Measurements from ENCODE around the gene FABP6. TPM values are rescaled to one million over a fixed set of nuclear protein-coding genes. Genes with fewer than 3 reads are reported as not detected.
"Not testable (repeated sequence)": the region's sequence is repeated elsewhere in the genome, so short reads cannot be mapped to it uniquely, and the experiment has no call there.

Gene FABP6, protein sequence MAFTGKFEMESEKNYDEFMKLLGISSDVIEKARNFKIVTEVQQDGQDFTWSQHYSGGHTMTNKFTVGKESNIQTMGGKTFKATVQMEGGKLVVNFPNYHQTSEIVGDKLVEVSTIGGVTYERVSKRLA
- total RNA-seq, result not detected

DNA sequence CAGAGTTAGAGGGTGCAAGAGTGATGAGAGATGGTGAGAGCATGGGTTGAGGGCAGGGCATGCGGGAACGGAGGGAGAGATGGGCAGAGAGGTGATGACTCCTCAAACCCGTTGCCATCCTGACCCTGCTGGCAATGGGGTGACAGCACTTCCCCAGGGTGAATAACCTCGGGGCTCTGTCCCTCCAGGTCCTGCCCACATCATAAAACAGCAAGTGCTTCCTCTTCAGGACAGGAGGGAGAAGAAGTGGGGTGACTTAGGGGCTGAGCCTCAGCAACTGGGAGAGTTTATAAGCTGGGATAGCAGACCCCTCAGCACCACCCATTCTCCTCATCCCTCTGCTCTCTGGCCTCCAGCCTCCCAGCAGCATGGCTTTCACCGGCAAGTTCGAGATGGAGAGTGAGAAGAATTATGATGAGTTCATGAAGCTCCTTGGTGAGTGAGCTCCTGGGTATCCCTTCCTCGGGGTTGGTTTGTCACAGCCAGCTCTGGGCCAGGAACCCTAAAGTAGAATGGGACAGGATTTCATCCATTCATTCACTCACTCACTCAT is at the start of gene FABP6:
Gene FABP6 (plus strand): TSS at position 317 of the 553 bp plus-strand sequence. CDS start 52 bp downstream, at position 369.
- Mint-ChIP-seq H3K4me1 (ENCODE audit: low read depth) (no peaks in the 10 kb centered on the region), H3K9me3 (no peaks in the 10 kb centered on the region), H3K4me3 (no peak within 1 kb of the TSS), H3K27me3 (ENCODE audit: low read depth) (peaks cover 2% of the 10 kb centered on the region), H3K36me3 (ENCODE audit: insufficient read depth) (no peaks in the 10 kb centered on the region)
- ATAC-seq (peak in 1 of 2 donors; percentile 14), DNase-seq (no peak)

DNA sequence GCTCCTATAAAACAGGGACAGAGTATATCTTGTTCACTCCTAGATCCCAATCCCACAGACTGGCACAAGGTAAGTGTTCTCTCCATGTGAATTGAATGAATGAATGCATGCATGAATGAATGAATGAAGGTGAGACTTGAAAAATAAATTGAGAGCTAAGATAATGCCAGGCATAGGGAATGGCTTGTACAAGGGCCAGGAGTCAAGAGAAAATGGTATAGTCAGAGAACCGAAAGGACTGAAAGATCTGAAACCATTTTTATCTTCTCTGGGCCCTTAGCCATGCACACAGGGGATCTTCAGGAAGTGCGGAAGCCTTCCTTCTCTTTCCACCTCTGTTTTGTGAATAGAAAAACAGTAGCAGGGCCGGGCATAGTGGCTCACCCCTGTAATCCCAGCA is 48.4 kb upstream of the FABP6 start:
- no peak for ATAC-seq
- Mint-ChIP-seq H3K9me3 (no peaks in the 10 kb centered on the region), H3K27me3 (ENCODE audit: low read depth) (peaks cover 13% of the 10 kb centered on the region), H3K36me3 (ENCODE audit: insufficient read depth) (no peaks in the 10 kb centered on the region), H3K4me3 (no peak overlapping the region), H3K4me1 (ENCODE audit: low read depth) (no peaks in the 10 kb centered on the region)
- DNase-seq, result no peak

DNA sequence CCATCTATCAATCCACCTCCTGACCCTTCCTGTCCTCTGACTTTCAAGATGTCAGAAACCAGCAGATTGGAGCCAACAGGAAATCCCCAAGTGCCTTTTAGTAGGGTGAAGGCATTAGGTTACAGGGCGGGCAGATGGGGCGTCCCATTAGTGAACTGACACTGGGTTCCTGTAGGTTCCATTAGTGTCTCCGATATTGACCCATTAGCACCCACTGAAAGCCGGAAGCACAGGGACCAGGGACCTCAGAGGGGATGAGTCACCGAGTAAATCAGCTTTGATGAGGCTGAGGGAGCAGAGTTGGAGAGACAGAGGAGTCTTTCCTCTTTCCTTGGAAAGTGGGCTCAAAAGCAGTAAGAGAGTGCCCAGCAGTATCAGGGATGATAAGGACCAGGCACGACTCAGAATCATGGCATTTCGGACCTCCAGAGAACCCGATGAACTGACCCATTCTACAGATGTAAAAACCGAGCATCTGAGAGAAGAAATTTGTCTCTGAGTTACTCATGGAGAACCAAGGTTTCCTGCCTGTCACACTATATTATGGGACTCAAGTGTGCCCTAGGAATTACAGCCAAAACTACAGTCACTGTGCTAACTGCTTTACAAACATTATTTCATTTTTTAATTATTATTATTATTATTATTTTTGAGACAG is 47.2 kb upstream of the FABP6 start:
- no peak for DNase-seq
- Mint-ChIP-seq H3K36me3 (ENCODE audit: insufficient read depth) (no peaks in the 10 kb centered on the region), H3K4me3 (no peak overlapping the region), H3K9me3 (peaks cover 5% of the 10 kb centered on the region), H3K27me3 (ENCODE audit: low read depth) (peaks cover 19% of the 10 kb centered on the region), H3K4me1 (ENCODE audit: low read depth) (no peaks in the 10 kb centered on the region)
- ATAC-seq, result no peak

DNA sequence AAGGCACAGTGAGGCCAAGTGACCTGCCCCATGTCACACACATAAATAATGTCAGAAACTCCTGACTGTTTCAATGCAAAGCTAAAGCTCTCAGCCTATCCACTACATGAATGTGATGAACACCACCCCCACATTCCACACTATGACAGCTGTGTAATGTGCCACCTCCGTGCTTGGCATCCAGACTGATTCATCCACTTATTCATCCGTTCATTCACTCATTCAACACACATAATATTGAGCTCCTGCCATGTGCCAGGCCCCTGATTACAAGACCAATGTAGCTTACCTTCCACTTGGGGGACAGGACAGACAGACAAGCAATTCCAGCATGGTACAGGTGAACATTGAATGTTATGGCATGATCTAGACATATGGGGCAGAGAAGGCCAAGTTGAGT is 46.2 kb upstream of the FABP6 start:
- DNase-seq (no peak), ATAC-seq (no peak)
- Mint-ChIP-seq H3K4me3 (no peak overlapping the region), H3K9me3 (peaks cover 5% of the 10 kb centered on the region), H3K36me3 (ENCODE audit: insufficient read depth) (no peaks in the 10 kb centered on the region), H3K4me1 (ENCODE audit: low read depth) (no peaks in the 10 kb centered on the region), H3K27me3 (ENCODE audit: low read depth) (peaks cover 24% of the 10 kb centered on the region)

DNA sequence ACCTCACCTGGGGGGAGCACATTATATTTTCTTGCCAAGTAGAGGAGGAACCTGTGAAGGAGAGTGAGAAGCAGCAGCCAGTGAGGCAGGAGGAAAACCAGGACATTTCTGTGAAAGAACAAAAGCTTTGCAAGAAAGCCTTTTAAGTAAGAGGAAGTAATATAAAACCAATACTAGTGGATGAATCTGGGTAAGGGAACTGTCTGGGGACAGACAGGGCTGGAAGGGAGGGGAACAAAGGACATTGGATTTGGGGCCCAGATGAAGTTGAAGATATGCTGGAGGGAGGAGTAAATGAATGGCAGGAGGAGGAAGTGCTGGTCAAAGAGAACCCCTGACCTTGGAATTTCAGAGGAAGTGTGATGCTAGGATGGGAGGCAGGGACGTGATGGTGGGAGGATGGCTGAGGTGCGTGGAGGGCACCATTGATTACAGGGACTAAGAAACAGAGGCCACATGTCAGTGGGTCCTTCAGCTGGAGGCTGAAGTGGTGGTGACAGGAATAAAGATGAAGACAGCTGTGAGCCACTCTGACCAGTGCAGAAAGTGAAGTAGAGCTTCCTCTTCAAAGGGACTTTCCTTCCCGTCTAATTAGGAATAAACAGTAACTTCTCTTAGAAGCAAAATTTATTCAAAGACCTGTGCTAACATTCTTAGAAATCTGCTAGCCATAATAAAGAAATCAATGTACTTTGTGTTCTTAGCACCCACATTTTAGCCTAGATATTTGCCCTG is 43.5 kb upstream of the FABP6 start:
- no peak for DNase-seq
- Mint-ChIP-seq H3K27me3 (ENCODE audit: low read depth) (peaks cover 36% of the 10 kb centered on the region), H3K4me1 (ENCODE audit: low read depth) (peaks cover 3% of the 10 kb centered on the region), H3K9me3 (peaks cover 5% of the 10 kb centered on the region), H3K4me3 (no peak overlapping the region), H3K36me3 (ENCODE audit: insufficient read depth) (no peaks in the 10 kb centered on the region)
- ATAC-seq, result no peak

DNA sequence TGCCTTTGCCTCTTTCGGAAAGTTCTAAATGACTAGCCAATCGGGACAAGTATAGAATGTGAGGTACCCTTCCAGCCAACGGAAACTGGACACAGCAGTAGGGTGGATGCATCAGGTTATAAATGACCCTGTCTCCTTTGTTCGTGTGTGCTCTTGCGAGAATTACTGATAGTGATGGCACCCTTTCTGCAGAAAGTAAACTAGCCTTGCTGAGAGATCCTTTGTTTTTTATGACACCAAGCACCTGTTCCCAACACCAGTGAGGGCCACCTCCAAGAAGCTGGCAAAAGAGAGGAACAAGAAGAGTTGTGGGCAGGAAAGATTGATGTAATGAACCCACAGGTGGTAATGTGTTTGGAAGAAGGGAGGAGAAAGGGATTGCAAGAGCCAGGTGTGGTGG is 42.8 kb upstream of the FABP6 start:
- no peak for DNase-seq
- H3K27me3 Mint-ChIP-seq (ENCODE audit: low read depth), result peaks cover 33% of the 10 kb centered on the region
- peaks cover 3% of the 10 kb centered on the region for H3K4me1 Mint-ChIP-seq (ENCODE audit: low read depth)
- ATAC-seq, result no peak
- H3K4me3 Mint-ChIP-seq, result no peak overlapping the region
- peaks cover 5% of the 10 kb centered on the region for H3K9me3 Mint-ChIP-seq
- no peaks in the 10 kb centered on the region for H3K36me3 Mint-ChIP-seq (ENCODE audit: insufficient read depth)

DNA sequence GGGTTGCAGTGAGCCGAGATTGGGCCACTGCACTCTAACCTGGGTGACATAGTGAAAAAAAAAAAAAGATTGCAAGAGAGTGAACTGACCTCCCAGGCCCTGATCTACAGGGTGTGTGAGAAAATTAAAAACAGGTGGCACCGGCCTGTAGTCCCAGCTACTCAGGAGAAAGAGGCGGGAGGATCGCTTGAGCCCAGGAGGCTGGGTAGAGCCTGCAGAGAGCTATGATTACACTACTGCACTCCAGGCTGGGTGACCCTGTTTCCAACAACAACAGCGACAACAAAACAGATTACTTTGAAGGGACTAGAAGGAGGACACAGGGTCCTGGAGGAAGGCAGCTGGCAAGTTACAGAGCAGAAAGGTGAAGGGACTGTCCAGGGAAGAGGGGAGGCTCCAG is 42.2 kb upstream of the FABP6 start:
- Mint-ChIP-seq H3K4me3 (no peak overlapping the region), H3K4me1 (ENCODE audit: low read depth) (peaks cover 3% of the 10 kb centered on the region), H3K36me3 (ENCODE audit: insufficient read depth) (no peaks in the 10 kb centered on the region), H3K27me3 (ENCODE audit: low read depth) (peaks cover 33% of the 10 kb centered on the region), H3K9me3 (peaks cover 5% of the 10 kb centered on the region)
- ATAC-seq (no peak), DNase-seq (no peak)

DNA sequence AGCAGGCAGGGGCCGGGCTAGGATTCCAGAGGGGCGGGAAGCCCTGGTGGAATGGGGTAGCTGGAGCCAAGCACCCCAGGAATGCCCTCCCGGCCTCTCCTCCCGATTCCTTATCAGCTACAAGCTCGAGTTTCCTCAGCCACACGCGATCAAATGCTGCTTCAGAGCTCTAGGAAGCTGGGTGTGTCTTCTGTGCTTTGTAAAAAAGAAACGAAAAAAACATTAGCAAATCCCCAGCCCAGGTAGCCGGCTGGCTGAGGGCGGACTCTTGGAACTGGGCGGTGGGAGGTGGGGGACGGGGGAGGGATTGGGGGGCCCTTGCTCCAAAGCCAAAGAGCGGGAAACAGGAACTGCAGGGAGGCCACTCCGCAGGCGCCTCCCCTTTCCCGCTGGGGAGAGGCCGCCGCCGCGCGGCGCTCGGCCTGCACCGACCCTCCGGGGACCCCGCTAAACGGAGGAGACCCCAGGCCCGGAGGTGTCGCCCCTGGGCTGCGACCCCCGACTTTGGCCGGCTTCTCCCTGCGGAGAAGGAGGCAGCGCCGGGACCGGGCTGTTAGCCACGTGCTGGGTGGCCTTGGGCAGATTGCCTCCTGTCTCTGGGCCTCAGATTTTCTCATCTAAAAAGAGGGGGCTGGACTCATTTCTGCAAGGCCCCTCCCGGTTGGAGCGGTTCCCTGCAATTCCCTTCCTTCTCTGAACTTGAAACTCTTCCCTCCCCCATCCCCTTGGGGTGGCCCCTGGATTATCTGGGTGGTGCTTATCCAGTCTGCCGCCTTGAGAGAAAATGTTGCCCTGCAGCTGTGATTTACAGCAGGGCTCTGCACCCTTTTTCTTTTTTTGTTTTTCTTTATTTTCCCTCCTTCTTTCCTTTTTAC is 40.9 kb upstream of the FABP6 start:
- Mint-ChIP-seq H3K4me1 (ENCODE audit: low read depth) (peaks cover 3% of the 10 kb centered on the region), H3K4me3 (peak overlapping the region; percentile 51), H3K9me3 (peaks cover 5% of the 10 kb centered on the region), H3K36me3 (ENCODE audit: insufficient read depth) (no peaks in the 10 kb centered on the region), H3K27me3 (ENCODE audit: low read depth) (peaks cover 29% of the 10 kb centered on the region)
- ATAC-seq, result peak in 1 of 2 donors; percentile 23
- no peak for DNase-seq

DNA sequence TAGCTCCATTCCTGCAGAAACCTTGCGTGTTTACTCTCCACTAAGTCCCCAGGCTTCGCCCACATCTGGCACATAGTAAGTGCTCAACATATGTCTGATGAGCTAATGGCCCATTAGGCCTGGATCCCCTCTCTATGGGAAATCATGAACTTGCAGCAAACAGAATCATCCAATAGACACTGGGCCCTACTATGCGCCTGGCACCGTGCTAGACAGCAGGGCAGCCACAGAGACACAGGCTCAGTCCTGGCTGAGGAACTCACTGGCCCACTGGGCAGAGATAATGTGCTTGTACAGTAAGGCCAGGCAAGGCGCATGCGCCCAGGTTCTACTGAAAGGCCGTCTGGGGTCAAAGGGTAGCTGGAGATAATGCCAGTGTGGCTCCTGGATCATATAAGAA is 36.9 kb upstream of the FABP6 start:
- Mint-ChIP-seq H3K9me3 (no peaks in the 10 kb centered on the region), H3K4me1 (ENCODE audit: low read depth) (peaks cover 3% of the 10 kb centered on the region), H3K36me3 (ENCODE audit: insufficient read depth) (no peaks in the 10 kb centered on the region), H3K4me3 (no peak overlapping the region), H3K27me3 (ENCODE audit: low read depth) (peaks cover 19% of the 10 kb centered on the region)
- DNase-seq (no peak), ATAC-seq (no peak)

DNA sequence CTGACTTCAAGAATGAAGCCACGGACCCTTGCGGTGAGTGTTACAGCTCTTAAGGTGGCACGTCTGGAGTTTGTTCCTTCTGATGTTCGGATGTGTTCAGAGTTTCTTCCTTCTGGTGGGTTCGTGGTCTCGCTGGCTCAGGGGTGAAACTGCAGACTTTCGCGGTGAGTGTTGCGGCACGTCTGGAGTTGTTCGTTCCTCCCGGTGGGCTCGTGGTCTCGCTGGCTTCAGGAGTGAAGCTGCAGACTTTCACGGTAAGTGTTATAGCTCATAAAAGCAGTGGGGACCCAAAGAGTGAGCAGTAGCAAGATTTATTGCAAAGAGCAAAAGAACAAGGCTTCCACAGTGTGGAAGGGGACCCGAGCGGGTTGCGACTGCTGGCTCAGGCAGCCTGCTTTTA is 36.2 kb upstream of the FABP6 start:
- H3K9me3 Mint-ChIP-seq; H3K4me1 Mint-ChIP-seq (ENCODE audit: low read depth); DNase-seq; ATAC-seq; H3K36me3 Mint-ChIP-seq (ENCODE audit: insufficient read depth); H3K4me3 Mint-ChIP-seq: not testable (repeated sequence)
- peaks cover 22% of the 10 kb centered on the region for H3K27me3 Mint-ChIP-seq (ENCODE audit: low read depth)

DNA sequence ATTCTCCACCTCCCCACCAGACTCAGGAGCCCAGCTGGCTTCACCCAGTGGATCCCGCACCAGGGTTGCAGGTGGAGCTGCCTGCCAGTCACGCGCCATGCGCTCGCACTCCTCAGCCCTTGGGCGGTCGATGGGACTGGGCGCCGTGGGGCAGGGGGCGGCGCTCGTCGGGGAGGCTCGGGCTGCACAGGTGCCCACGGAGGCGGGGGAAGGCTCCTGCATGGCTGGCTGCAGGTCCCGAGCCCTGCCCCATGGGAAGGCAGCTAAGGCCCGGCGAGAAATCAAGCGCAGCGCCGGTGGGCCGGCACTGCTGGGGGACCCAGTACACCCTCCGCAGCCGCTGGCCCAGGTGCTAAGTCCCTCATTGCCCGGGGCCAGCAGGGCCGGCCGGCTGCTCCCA is 35.5 kb upstream of the FABP6 start:
- H3K4me3 Mint-ChIP-seq; H3K36me3 Mint-ChIP-seq (ENCODE audit: insufficient read depth); H3K4me1 Mint-ChIP-seq (ENCODE audit: low read depth); DNase-seq; ATAC-seq; H3K9me3 Mint-ChIP-seq: not testable (repeated sequence)
- peaks cover 26% of the 10 kb centered on the region for H3K27me3 Mint-ChIP-seq (ENCODE audit: low read depth)

DNA sequence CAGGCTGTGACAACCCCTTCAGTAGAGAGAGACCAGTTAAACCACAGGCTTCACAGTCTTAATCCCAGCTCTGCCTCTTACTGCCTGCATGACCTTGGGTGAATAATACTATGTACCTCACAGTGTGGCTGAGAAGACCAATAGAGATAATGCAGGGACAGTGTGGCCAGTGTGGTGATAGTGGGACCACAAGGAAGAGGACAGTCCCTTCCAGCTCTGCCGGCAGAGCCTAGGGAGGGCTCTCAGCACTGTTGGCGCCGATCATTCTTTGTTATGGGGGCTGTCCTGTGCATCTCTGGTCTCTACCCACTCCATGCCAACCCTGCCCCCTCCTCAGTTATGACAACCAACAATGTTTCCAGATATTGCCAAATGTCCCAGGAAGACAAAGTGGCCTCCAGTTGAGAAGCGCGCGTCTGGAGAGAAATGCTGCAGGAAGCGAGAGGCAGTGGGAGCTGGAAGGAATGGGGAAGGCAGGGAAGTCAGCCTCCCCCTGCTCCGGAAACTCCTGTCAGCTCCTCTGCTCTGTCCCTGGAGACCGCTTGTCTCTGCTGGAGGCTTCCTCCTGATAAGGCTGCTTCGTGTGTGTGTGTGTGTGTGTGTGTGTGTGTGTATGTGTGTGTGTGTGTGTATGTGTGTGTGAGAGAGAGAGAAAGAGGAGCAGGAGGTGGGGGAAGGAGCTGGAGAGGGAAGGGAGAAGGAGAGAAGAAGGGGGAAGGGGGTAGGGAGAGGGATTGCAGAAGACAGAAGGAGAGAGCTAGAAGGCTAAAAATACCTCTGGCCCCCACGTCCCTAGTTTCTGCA is 31.8 kb upstream of the FABP6 start:
- Mint-ChIP-seq H3K36me3 (ENCODE audit: insufficient read depth) (no peaks in the 10 kb centered on the region), H3K4me3 (no peak overlapping the region), H3K27me3 (ENCODE audit: low read depth) (peaks cover 23% of the 10 kb centered on the region), H3K9me3 (no peaks in the 10 kb centered on the region), H3K4me1 (ENCODE audit: low read depth) (peaks cover 5% of the 10 kb centered on the region)
- DNase-seq (no peak), ATAC-seq (no peak)

DNA sequence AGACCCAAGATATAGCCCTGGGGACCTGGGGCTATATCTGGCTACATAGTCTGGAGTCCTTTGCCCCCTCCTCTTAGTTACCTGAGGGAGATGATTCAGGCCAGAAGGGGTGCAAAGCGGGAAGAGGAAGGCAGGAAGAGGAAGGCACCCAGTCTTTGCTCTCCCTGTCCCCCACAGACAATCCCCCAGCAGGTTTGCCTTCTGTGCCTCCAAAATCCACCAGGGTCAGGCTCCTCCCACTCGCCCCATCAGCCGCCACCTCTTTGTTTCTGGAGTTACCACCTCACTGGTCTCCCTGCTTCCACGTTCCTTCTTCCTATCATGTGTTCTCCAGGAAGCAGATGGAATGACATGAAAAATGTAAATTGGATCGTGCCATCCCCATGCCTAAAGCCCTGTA is 31.2 kb upstream of the FABP6 start:
- ATAC-seq, result no peak
- no peaks in the 10 kb centered on the region for H3K9me3 Mint-ChIP-seq

More for the DNA sequence above, 31.2 kb upstream of the FABP6 start:
- no peak overlapping the region for H3K4me3 Mint-ChIP-seq
- peaks cover 23% of the 10 kb centered on the region for H3K27me3 Mint-ChIP-seq (ENCODE audit: low read depth)
- peaks cover 5% of the 10 kb centered on the region for H3K4me1 Mint-ChIP-seq (ENCODE audit: low read depth)
- H3K36me3 Mint-ChIP-seq (ENCODE audit: insufficient read depth), result no peaks in the 10 kb centered on the region
- no peak for DNase-seq
